ENCODE results near the gene SNX20. TPM values are rescaled to one million over a fixed set of nuclear protein-coding genes. Genes with fewer than 3 reads are reported as not detected.

Gene SNX20, protein sequence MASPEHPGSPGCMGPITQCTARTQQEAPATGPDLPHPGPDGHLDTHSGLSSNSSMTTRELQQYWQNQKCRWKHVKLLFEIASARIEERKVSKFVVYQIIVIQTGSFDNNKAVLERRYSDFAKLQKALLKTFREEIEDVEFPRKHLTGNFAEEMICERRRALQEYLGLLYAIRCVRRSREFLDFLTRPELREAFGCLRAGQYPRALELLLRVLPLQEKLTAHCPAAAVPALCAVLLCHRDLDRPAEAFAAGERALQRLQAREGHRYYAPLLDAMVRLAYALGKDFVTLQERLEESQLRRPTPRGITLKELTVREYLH
- not detected in 2 replicates for total RNA-seq

DNA sequence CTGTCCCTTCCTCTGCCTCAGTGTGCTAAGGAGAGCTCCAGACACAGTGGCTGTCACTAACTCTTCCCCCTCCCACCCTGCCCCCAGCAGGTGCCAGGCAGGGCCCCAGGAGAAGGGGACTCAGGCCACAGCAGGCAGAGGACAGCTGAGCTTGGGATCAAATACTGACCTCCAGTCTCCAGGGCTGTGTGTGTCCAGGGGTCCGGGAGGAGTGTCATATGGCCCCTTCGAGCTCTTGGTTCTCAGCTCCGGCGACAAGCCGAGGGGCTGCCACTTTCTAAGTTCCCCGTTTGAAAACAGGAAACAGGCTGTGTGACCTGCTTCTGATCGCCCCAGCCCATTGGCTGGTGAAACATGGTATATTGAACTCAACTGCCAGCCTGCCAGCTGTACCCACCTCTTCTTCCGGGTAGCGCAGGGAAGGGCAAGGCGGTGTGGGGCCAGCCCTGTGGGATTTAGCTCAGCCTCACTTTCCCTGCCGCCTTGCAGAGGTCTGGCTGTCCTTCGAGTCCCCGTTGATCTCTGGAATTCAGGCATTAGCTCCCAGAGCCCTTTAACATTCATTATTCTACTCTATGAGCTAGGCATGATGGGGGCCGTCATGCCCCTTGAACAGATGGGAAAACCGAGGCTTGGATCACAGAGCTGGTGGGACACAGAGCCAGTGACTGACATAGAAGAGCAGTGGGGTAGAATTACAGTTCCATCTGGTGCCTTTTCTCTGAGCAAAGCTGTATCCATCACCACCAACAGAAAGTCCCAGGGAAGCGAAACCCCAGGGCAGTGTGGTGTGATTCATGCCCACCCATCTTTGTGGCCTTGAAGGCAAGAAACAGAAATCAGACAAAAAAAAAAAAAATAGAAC is at the start of gene SNX20:
TSS of gene SNX20 (minus strand) at position 292 of the 865 bp plus-strand sequence. CDS start 3,786 bp downstream, outside the sequence.

DNA sequence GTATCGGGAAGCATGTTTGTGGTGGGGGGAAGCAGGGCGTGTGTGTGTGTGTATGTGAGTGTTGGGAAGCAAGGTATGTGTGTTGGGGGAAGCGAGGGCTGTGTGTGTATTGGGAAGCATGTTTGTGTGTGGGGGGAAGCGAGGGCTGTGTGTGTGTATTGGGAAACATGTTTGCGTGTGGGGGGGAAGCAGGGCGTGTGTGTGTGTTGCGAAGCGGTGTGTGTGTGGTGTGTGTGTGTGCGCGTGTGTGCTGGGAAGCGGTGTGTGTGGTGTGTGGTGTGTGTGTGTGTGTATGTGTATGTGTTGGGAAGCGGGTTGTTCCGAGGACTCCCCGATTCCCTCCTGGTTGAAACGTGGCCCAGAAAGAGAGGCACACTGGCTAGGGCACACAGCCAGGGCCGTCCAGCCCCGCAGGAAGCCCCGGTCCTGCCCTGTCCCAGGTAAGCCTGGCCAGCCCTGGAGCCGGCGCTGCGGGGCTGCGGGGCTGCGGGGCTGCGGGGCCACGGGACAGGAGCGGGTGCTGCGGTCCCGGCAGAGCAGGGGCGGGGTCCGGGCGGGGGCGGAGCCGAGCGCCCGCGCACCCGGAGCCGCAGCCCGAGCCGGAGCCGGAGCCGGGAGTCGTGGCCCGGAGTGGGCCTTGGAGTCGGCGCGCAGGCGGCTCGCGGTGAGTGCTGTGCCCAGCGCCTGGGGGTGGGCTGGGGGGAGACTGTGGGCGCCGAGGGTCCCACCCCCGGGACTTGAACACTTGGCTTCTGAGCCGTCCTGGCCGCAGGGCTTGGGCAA is 12.1 kb upstream of the SNX20 start, which contains the start of gene NOD2:
TSS of gene NOD2 (plus strand) at position 608 of the 783 bp plus-strand sequence. CDS start 5,890 bp downstream, outside the sequence.

Other genes with a start within 250 kb of the SNX20 start
- gene NKD1, start 132.9 kb downstream of the SNX20 start, total RNA-seq: under 0.01 and 0.07 TPM in 2 replicates
- 0.27 and 0.29 TPM in 2 replicates for gene NOD2, start 12.3 kb upstream of the SNX20 start, total RNA-seq
- gene CYLD, start 60.8 kb upstream of the SNX20 start, total RNA-seq: 33.0 and 41.0 TPM in 2 replicates

Data from thoracic aorta endothelial cell (primary cell).